Adrenal gland (tissue), 12 donors: ENCODE data around the gene ZNF672. TPM values are rescaled to one million over a fixed set of nuclear protein-coding genes. Genes with fewer than 3 reads are reported as not detected.

Experiments
- DNase-seq, 7 donors: peaks; one replicate each; pipeline ENCODE4 v3.0.0-alpha.2; 2019 to 2020
- H3K27ac ChIP-seq, 5 donors: fragments of 200-600 bp; sonication (generic) in 4 of 5; 1 replicate in 3 of 5; 2 replicates in 2 of 5; pipeline versions ENCODE4 v1.5.1 to v1.8.0; 2016 to 2020; ENCODE audit warnings: mild to moderate bottlenecking in 1 of 5
- H3K27me3 ChIP-seq: fragments of 200-600 bp; 2 replicates; pipeline ENCODE4 v1.8.0; 2021
- H3K36me3 ChIP-seq, 2 donors: fragments of 200-600 bp; replicated peaks in 1 of 2; 1 replicate in 1 of 2; 2 replicates in 1 of 2; pipeline versions ENCODE4 v1.5.1 to v1.8.0; 2018 to 2022
- H3K4me1 ChIP-seq, 2 donors: fragments of 200-600 bp; replicated peaks in 1 of 2; 1 replicate in 1 of 2; 2 replicates in 1 of 2; pipeline versions ENCODE4 v1.5.1 to v1.8.0; 2018 to 2021
- H3K4me3 ChIP-seq, 4 donors: fragments of 200-600 bp; sonication (generic) in 3 of 4; one replicate each; pipeline ENCODE4 v1.5.1; 2016 to 2018
- H3K9me3 ChIP-seq, 3 donors: fragments of 200-600 bp; sonication (generic) in 1 of 3; replicated peaks in 1 of 3; 1 replicate in 2 of 3; 2 replicates in 1 of 3; pipeline versions ENCODE4 v1.5.1 to v1.8.0; 2016 to 2021
- POLR2A ChIP-seq, 2 donors: fragments of 450-650 bp; IDR thresholded peaks; one replicate each; pipeline ENCODE4 v1.6.1; 2017; ENCODE audit warnings: antibody characterized with exemption in 2 of 2, mild to moderate bottlenecking in 2 of 2, moderate library complexity in 1 of 2
- WGBS, 4 donors: extraction: QIAGEN DNeasy Blood & Tissue Kit in 2 of 4; methylation state at CpG; one replicate each; pipeline versions ENCODE4 v1.1.5 to v1.1.7; 2013 to 2017; 5-methylcytosine and 5-hydroxymethylcytosine counted together
- intact Hi-C, 2 donors: fragments of 100-400 bp; cut with DNase I; formaldehyde crosslinking; loops; one replicate each; pipeline versions ENCODE4 v1.14.1 to v1.15.0; 2022 to 2023
- polyA plus RNA-seq, 3 donors: library from polyadenylated mRNA; stranded (reverse); fragments of 200-250 nt in 2 of 3; fragments of 350-450 nt in 1 of 3; fragmentation: Illumina TruSeq in 1 of 3; extraction: RNeasy Lipid Tissue Mini Kit (QIAGEN cat#74804) in 1 of 3; gene quantifications; one replicate each; pipeline ENCODE4 v1.2.3, GENCODE V29; 2013 to 2014
- total RNA-seq, 9 donors: library from RNA; depleted of rRNA in 4 of 9; stranded (reverse); fragments of >200 nt in 4 of 9; fragments of 120-200 nt in 1 of 9; fragmentation: NEBNext Ultra II Directional in 1 of 9; extraction: Animal tissue kit (Norgen Biotek cat#: 25700) in 1 of 9; gene quantifications; one replicate each; pipeline versions ENCODE4 v1.1.0 to v1.2.4, GENCODE V29; 2013 to 2023
- TF ChIP-seq, protein P1 (sequence below), 6 experiments: fragments of 450-650 bp in 4 of 6; fragments of 200-600 bp in 2 of 6; sonication (generic) in 1 of 6; IDR thresholded peaks; 1 replicate in 5 of 6; 2 replicates in 1 of 6; pipeline versions ENCODE4 v1.5.1 to v1.8.0; 2016 to 2021; ENCODE audit warnings: antibody characterized with exemption in 6 of 6, mild to moderate bottlenecking in 2 of 6, moderate library complexity in 1 of 6
- donor health status: healthy with polysubstance abuse.
- donor health status: Bipolar disorder and iron deficiency.
- donor health status: DM: yes; HTN: yes; CAD: no.
- donor health status: DM: no; HTN: no; CAD: no.
- donor health status: DM: no; HTN: no; CAD: no.
- donor health status: DM: yes; HTN: yes; CAD: no.

Gene ZNF672
- total and polyA plus RNA-seq, 12 donors: 9.5 to 47.5 (median 29.3) TPM

DNA sequence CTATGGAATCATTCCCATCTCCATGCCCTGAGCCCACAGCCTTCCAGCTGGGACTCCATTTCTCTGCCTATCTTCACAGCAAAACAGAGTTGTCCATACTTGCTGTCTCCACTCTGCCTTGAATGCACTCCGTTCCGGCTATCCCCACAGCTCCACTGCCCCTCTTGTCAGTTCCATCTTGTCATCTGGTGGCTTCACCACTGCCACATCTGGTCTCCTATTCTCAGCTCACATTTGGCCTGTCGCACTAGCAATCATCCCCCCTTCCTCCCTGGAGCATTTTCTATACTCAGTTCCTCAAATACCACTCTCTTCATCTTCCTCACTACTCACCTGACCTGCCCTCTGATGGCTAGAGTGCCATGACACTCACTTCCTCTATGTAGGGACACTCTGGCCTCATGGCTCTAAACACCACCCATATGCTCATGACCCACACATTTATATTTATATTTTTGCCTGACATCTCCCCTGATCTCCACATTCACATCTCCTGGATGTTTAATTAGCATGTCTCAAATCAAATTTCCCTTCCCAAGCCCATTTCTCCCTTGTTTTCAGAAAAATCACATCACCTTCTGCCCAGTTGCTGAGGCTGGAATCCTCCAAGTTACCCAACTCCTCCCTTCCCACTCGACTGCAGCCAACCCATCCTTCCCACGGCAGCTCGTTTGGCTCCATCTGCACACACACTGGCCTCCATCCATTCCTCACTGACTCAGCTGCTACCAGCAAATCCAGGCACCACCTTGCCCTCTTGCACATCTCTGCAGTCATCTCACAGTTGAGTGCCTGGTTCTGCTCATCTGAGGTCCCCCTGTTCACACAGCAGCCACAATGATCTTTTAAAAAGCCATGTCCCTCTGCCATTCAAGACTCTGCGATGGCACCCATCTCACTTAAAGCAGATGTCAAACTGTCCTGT, 14.7 kb downstream of the ZNF672 start:
- H3K4me3 ChIP-seq: no peak overlapping the region
- 77 to 87% (median 81%) methylated on average over 7 of the region's 7 CpGs for WGBS, 4 donors
- no peaks in the 10 kb centered on the region for H3K9me3 ChIP-seq
- intact Hi-C loops: no loop called here
- TF ChIP-seq POLR2A (IDR thresholded peaks at IDR 0.05): no peak
- H3K36me3 ChIP-seq: peaks cover 0 to 37% of the 10 kb centered on the region in 2 donors
- DNase-seq: peak in 1 of 7 donors; percentile 52
- H3K27ac ChIP-seq: no peak overlapping the region
- H3K4me1 ChIP-seq: peaks cover 3 to 6% of the 10 kb centered on the region in 2 donors
- no peaks in the 10 kb centered on the region for H3K27me3 ChIP-seq

DNA sequence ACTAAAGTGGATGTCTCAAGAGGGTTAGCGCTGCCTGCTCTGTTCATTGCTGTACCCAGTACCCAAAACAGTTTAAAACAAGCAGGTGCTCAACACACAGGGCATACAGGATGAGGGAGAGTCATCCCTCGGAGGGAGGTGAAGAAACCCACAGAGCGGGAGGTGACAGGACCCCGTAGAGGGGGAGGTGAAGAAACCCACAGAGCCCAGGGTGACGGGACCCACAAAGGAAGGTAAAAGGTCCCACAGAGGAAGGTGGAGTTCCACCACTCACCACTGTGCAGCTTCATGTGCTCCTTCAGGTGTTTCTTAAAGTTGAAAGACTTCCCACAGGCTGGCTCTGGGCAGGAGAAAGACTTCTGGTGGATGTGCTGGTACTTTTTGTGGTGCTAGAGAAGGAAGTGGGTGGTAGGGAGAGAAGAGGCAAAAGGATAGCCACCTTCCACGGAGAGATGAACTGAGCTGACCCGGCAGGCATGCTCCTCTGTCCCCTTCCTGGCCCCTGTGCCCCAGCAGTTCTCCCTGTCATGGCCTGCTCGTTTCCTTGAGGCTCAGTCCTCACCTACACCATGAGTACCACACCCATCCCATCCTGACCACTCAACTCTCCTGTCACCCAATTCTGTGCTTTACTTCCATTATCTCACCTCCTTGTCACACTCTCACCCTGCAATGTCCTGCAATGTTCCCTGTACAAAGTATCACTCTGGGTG, 15.8 kb downstream of the ZNF672 start:
- DNase-seq: peak in 1 of 7 donors; percentile 52
- Histone ChIP-seq H3K27me3 (no peaks in the 10 kb centered on the region), H3K4me1 (peaks cover 8 to 11% of the 10 kb centered on the region in 2 donors), H3K27ac (no peak overlapping the region), H3K36me3 (peaks cover 0 to 27% of the 10 kb centered on the region in 2 donors), H3K9me3 (no peaks in the 10 kb centered on the region), H3K4me3 (no peak overlapping the region)
- TF ChIP-seq POLR2A (IDR thresholded peaks at IDR 0.05): no peak
- TF ChIP-seq, protein P1, sequence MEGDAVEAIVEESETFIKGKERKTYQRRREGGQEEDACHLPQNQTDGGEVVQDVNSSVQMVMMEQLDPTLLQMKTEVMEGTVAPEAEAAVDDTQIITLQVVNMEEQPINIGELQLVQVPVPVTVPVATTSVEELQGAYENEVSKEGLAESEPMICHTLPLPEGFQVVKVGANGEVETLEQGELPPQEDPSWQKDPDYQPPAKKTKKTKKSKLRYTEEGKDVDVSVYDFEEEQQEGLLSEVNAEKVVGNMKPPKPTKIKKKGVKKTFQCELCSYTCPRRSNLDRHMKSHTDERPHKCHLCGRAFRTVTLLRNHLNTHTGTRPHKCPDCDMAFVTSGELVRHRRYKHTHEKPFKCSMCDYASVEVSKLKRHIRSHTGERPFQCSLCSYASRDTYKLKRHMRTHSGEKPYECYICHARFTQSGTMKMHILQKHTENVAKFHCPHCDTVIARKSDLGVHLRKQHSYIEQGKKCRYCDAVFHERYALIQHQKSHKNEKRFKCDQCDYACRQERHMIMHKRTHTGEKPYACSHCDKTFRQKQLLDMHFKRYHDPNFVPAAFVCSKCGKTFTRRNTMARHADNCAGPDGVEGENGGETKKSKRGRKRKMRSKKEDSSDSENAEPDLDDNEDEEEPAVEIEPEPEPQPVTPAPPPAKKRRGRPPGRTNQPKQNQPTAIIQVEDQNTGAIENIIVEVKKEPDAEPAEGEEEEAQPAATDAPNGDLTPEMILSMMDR (IDR thresholded peaks at IDR 0.05): no peak
- intact Hi-C loops: no loop called here
- WGBS, 4 donors: 87 to 91% (median 88%) methylated on average over 8 of the region's 8 CpGs

DNA sequence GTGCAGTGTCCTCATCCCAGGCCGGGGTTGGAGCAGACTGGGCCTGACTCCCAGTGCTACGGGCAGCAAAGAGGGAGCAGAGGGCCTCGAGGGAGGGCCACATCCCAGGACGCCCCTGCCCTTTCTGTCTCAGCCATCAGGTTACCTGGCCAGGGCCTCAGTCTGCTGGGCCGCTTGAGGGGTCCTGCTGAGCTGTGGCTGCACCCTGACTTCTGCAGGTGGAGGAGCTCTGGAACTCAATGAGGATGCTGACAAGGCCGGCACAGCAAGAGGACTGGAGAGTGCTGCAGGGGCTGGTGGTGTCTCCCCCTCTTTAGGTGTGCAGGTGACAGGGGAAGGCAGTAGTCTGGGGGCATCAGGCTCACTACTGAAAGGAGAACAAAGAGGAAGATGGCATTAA, 17.6 kb downstream of the ZNF672 start:
- WGBS, 4 donors: 77 to 90% (median 89%) methylated on average over 4 to 6 of the region's 6 CpGs
- peaks cover 0 to 10% of the 10 kb centered on the region in 2 donors for H3K36me3 ChIP-seq
- intact Hi-C loops: no loop called here

DNA sequence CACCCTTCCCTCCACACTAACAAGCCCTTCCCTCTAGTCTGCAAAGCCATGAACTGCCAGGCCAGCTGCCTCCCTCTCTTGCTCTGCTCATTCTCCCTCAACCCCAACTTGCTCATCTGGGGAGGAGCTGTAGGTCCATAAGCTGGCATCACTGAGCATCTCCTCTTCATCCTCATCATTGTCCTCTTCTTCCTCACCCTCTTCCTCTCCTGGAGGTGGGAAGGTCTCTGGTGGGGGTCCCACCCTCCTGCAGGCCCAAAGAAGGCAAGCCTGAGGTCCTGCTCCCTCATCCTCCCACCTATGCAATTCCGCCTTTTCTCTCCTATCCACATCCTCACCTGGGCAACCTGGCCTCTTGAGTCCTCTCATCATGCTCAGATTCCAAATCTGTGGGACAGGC, 18.2 kb downstream of the ZNF672 start:
- DNase-seq: no peak
- Histone ChIP-seq H3K36me3 (peaks cover 0 to 9% of the 10 kb centered on the region in 2 donors), H3K4me3 (no peak overlapping the region), H3K4me1 (peaks cover 15 to 17% of the 10 kb centered on the region in 2 donors), H3K27ac (no peak overlapping the region), H3K9me3 (no peaks in the 10 kb centered on the region), H3K27me3 (no peaks in the 10 kb centered on the region)
- intact Hi-C loops: no loop called here
- WGBS, 4 donors: 80 to 100% (median 93%) methylated on average over 1 of the region's 1 CpG
- no peak for TF ChIP-seq POLR2A (IDR thresholded peaks at IDR 0.05)
- TF ChIP-seq, protein P1 (IDR thresholded peaks at IDR 0.05): no peak

More for the DNA sequence above, 17.6 kb downstream of the ZNF672 start:
- peaks cover 15 to 17% of the 10 kb centered on the region in 2 donors for H3K4me1 ChIP-seq
- H3K27me3 ChIP-seq: no peaks in the 10 kb centered on the region
- no peaks in the 10 kb centered on the region for H3K9me3 ChIP-seq
- TF ChIP-seq, protein P1 (IDR thresholded peaks at IDR 0.05): no peak
- no peak for TF ChIP-seq POLR2A (IDR thresholded peaks at IDR 0.05)
- peak in 1 of 7 donors; percentile 13 for DNase-seq
- no peak overlapping the region for H3K27ac ChIP-seq
- no peak overlapping the region for H3K4me3 ChIP-seq
